ENCODE measurements around the gene SNX20.

SNX20 gene

GRCh38 chr16:50685462-50686063 is 4.5 kb upstream of the SNX20 start:
- no peak for TF ChIP-seq CTCF (conservative IDR thresholded peaks at IDR 0.05)
- H3K27ac ChIP-seq = no peak overlapping the region

- TF ChIP-seq CTCF (conservative IDR thresholded peaks at IDR 0.05) = no peak
- no peak overlapping the region for H3K27ac ChIP-seq
These were observed 3.8 kb upstream of the SNX20 start for GRCh38 chr16:50684823-50685461.

GRCh38 chr16:50683689-50684374 is 2.7 kb upstream of the SNX20 start:
- no peak overlapping the region for H3K27ac ChIP-seq
- no peak for TF ChIP-seq CTCF (conservative IDR thresholded peaks at IDR 0.05)

GRCh38 chr16:50680556-50680893 is 587 bp downstream of the SNX20 start:
- TF ChIP-seq CTCF (conservative IDR thresholded peaks at IDR 0.05) = no peak
- H3K27ac ChIP-seq = no peak overlapping the region

- TF ChIP-seq CTCF (conservative IDR thresholded peaks at IDR 0.05) = no peak
- no peak overlapping the region for H3K27ac ChIP-seq
These were observed 1.2 kb downstream of the SNX20 start for GRCh38 chr16:50679676-50680555.

GRCh38 chr16:50679266-50679665 is 1.8 kb downstream of the SNX20 start:
- no peak for TF ChIP-seq CTCF (conservative IDR thresholded peaks at IDR 0.05)
- no peak overlapping the region for H3K27ac ChIP-seq

GRCh38 chr16:50678531-50678930 is 2.6 kb downstream of the SNX20 start:
- no peak for TF ChIP-seq CTCF (conservative IDR thresholded peaks at IDR 0.05)
- no peak overlapping the region for H3K27ac ChIP-seq
